ENCODE results near the gene KCNN3. TPM values are rescaled to one million over a fixed set of nuclear protein-coding genes. Genes with fewer than 3 reads are reported as not detected.

The KCNN3 gene
- total RNA-seq, 2 experiments from 2014 or later = 0.02 to 0.14 TPM

DNA sequence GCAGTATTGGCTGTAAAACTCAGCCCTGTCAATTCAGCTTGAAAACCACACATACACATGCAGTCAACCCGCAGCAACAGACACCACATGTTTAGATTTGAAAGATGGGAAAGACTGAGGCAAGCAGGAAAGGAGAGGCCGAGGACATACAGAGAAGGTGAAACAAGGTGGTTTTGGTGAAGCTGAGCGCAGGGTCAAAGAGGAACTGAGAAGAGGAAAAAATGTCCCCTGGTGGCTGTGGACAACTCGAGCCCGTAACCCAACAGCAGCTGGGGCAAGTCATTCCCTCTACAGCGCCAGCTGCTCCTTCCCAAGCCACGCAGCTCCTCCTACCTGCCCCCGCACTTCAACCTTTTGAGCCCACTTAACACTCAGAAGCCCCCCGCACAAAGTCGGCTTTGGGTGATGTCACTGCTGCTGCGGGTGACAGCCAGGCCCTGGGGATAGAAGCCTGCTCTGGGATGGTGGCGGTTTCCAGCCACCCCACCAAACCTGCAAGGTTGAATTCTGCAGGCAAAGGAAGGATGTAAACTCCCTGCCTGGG is 63.0 kb downstream of the KCNN3 start:
- Mint-ChIP-seq H3K36me3 (no peaks in the 10 kb centered on the region), H3K27me3 (peaks cover 16% of the 10 kb centered on the region), H3K9me3 (no peaks in the 10 kb centered on the region), H3K27ac (no peak overlapping the region), H3K4me1 (ENCODE audit: low read depth) (peaks cover 12% of the 10 kb centered on the region), H3K4me3 (no peak overlapping the region)
- ChIA-PET CTCF (no interaction called here), POLR2A (no interaction called here)
- intact Hi-C loops (cut with micrococcal nuclease) = no loop called here
- no peak for DNase-seq

DNA sequence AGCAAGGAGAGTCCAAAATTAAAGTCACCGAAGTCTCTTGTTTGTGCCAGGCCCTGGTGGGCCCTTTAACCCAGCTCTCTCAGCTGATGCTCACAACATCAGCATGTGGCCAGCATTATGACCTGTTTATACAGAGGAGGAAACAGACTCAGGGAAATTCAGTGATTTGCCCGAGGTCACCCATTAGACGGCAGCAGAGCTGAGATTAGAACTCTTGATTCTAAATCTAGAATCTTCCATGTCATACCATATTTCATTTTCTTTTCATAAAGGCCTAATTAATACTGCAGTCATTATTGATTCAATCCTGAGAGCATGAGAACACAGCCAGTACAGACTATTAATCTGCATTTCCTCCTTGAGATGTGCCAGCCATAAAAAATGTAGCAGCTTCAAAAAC is 63.7 kb downstream of the KCNN3 start:
- Mint-ChIP-seq H3K36me3 (no peaks in the 10 kb centered on the region), H3K27ac (no peak overlapping the region), H3K9me3 (no peaks in the 10 kb centered on the region), H3K27me3 (peaks cover 16% of the 10 kb centered on the region), H3K4me1 (ENCODE audit: low read depth) (peaks cover 12% of the 10 kb centered on the region), H3K4me3 (no peak overlapping the region)
- ChIA-PET CTCF (interaction anchor here (0.9 to 1.2 kb wide), 2 partner anchors 59 to 255 kb away, joined by 3 read pairs; no protein-coding TSS in a partner anchor), POLR2A (no interaction called here)
- intact Hi-C loops (cut with micrococcal nuclease) = no loop called here
- DNase-seq = no peak

DNA sequence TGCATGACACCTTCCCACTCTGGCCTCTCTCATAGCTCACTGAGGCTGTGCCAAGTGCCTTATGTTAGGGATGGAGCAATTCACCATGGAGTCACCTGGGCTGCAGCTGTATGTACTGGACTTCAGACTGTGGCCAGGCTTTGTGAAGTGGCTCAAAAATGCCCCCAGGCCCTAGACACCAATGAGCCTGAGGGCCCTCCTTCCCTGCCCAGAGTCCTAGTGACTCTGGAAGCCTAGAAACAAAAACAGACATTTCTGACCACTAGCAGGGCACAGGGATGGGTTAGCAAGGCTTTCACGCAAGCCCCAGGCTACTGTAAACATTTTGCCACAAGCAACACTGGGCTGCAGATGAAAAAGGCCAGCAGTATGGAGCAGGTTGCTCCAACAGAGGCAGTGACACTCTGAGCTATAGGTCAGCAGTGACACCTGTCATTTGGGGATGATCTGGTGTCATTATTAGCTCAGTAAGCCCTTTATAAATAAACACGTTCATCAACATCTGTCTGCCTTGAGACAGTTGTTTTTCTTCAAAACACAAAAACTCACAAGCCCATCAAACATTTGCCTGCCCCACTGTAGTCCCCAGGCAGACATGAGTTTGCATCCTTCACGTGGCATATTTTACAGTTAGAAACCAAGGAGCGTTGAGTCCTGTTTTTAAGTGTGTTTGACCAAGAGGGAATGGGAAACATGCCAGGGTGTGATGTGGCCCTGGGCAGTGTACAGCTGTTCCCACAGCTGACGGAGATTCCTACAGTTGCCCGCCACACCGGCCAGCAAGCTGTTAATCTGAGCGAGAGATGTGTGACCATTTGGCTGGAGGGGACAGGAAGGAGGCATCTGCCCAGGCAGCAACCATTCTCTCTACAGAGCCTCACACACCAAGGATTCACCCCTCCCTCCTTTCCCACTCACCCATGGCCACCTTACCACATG is 66.8 kb downstream of the KCNN3 start:
- no peak for DNase-seq
- Mint-ChIP-seq H3K9me3 (no peaks in the 10 kb centered on the region), H3K27me3 (peaks cover 16% of the 10 kb centered on the region), H3K4me3 (no peak overlapping the region), H3K36me3 (no peaks in the 10 kb centered on the region), H3K27ac (no peak overlapping the region), H3K4me1 (ENCODE audit: low read depth) (no peaks in the 10 kb centered on the region)
- CTCF ChIA-PET = no interaction called here
- intact Hi-C loops (cut with micrococcal nuclease) = no loop called here
- POLR2A ChIA-PET = no interaction called here

DNA sequence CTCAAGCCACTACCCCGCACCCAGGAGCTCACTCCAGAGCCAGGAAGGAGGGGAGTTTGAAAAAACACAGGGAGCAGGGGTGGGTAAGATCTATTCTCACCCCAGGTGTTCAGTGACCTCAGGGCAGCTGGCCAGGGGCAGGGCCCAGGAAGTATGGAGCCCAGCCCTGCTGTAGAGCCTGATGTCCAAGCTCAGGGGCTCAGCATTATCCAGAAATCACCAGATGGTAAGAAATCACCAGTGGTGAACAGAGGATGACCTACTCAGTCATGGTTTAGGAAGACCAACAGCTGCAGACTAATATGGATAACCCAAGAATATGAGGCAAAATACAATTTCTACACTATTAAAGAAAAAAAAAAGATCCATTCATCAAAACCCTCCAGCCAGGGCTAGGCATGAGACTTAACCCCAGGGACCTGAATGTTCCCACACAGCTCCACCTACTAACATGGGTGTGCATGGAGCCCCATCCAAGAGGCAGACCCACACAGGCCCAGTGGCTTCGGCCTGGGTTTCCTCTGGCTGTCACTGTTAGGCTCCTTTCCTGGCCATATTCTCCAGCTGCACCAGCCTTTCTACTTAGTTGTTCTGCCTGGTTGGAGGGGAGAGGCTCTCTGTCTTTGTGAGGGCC is 67.6 kb downstream of the KCNN3 start:
- Mint-ChIP-seq H3K9me3 (no peaks in the 10 kb centered on the region), H3K27ac (no peak overlapping the region), H3K27me3 (peaks cover 16% of the 10 kb centered on the region), H3K36me3 (no peaks in the 10 kb centered on the region), H3K4me3 (no peak overlapping the region), H3K4me1 (ENCODE audit: low read depth) (no peaks in the 10 kb centered on the region)
- DNase-seq = no peak
- intact Hi-C loops (cut with micrococcal nuclease) = no loop called here
- ChIA-PET POLR2A (no interaction called here), CTCF (no interaction called here)

DNA sequence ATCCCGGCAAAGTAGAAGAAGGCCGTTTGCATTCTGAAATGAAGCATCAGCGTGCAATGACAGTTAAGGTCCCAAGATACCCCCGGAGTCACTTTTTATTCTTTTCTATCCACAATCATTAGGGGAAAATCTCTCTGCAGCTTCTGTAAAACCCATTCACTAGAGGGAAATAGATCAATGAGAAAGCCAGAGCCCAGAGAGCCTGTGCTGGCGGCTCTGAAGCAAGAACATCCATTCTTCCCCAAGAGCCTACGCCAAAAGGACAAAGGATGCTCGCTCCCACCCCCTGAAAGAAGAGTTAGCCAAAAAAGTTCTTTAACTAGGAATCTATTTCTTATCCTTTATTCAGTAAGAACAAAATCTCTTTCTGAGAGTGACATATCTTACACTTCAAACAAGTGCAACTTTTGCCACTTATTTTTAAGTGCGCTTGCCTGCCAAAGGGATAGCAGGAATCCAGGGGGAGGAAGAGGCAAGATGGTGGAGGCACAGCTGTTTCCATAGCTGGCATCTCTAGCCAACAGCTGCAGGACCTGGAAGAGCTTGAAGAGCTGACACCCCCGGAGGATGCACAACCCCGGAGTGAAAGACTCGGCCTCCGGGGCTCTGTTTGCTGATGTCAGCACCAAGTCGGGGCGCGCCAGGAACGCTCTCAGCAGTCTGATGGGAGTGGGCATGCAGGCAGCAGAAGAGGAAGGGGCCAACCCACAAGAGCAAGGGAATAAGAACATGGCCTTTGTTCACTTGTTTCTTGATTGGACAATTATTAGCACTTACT is 68.7 kb downstream of the KCNN3 start:
- Mint-ChIP-seq H3K4me1 (ENCODE audit: low read depth) (no peaks in the 10 kb centered on the region), H3K27me3 (peaks cover 13% of the 10 kb centered on the region), H3K27ac (no peak overlapping the region), H3K4me3 (no peak overlapping the region), H3K36me3 (no peaks in the 10 kb centered on the region), H3K9me3 (no peaks in the 10 kb centered on the region)
- intact Hi-C loops (cut with micrococcal nuclease) = no loop called here
- DNase-seq = no peak
- ChIA-PET POLR2A (no interaction called here), CTCF (no interaction called here)

DNA sequence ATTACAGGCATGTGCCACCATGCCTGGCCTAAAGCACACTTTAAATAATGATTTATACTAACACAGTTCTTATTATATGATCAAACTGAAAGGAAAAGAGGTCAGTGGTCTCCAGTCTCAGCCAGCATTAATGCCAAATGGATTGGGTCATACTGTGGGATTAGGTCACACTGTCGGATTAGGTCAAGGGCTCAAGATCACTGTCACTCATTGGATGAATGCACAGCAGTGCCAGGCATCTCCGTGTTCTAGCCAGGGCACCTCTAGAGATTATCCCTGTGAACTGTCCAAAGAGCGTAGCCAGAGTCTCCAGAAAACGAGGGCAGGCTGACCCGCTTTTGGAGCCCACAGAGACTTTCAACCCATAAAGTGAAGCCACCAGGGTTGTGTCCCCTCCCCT is 70.9 kb downstream of the KCNN3 start:
- POLR2A ChIA-PET = no interaction called here
- no peaks in the 10 kb centered on the region for H3K4me1 Mint-ChIP-seq (ENCODE audit: low read depth)
- no peaks in the 10 kb centered on the region for H3K9me3 Mint-ChIP-seq
- DNase-seq = no peak
- intact Hi-C loops (cut with micrococcal nuclease) = no loop called here
- CTCF ChIA-PET = interaction anchor here (0.7 kb wide), 1 partner anchor 252 kb away, joined by 3 read pairs; no protein-coding TSS in a partner anchor
- peaks cover 5% of the 10 kb centered on the region for H3K27me3 Mint-ChIP-seq
- no peak overlapping the region for H3K4me3 Mint-ChIP-seq
- H3K36me3 Mint-ChIP-seq = no peaks in the 10 kb centered on the region
- no peak overlapping the region for H3K27ac Mint-ChIP-seq

DNA sequence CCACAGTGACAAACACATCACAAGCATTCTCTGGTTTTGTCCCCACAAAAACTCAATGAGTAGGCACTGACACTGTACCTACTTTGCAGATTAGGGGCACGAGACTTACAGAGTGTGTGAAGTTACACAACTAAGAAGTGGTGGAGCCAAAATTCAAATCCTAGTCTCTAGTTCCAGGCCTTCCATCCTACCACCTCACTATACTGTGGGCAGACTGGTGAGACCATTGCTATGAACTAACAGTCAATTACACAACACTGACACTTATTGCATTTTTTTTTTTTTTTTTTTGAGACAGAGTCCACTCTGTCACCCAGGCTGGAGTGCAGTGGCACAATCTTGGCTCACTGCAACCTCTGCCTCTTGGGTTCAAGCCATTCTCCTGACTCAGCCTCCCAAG is 71.4 kb downstream of the KCNN3 start:
- Mint-ChIP-seq H3K27me3 (peaks cover 3% of the 10 kb centered on the region), H3K4me3 (no peak overlapping the region), H3K9me3 (no peaks in the 10 kb centered on the region), H3K27ac (no peak overlapping the region), H3K36me3 (no peaks in the 10 kb centered on the region), H3K4me1 (ENCODE audit: low read depth) (no peaks in the 10 kb centered on the region)
- ChIA-PET POLR2A (no interaction called here), CTCF (interaction anchor here (0.7 kb wide), 1 partner anchor 253 kb away, joined by 3 read pairs; no protein-coding TSS in a partner anchor)
- DNase-seq = no peak
- intact Hi-C loops (cut with micrococcal nuclease) = no loop called here

DNA sequence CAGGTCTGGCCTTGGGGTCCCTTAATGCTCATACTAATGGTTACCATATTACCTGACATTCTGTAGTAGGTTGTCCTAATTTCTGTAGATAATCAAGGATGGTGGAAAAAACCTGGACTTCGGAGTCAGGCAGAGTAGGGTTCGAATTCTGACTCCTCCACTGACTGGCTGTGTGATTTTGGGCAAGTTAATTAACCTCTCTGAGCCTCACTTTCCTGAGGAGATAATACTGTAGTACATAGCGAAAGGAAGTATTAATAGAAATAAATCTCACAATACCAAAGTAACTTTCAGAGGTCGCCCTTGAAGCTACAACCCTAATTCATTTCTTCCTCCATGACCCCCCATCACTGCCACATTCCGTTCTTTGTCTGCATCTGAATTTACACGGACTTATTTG is 72.9 kb downstream of the KCNN3 start:
- no peak overlapping the region for H3K27ac Mint-ChIP-seq
- H3K9me3 Mint-ChIP-seq = no peaks in the 10 kb centered on the region
- no peak overlapping the region for H3K4me3 Mint-ChIP-seq
- peaks cover 3% of the 10 kb centered on the region for H3K27me3 Mint-ChIP-seq
- no peaks in the 10 kb centered on the region for H3K36me3 Mint-ChIP-seq
- peaks cover 8% of the 10 kb centered on the region for H3K4me1 Mint-ChIP-seq (ENCODE audit: low read depth)
- intact Hi-C loops (cut with micrococcal nuclease) = no loop called here
- ChIA-PET CTCF (no interaction called here), POLR2A (no interaction called here)
- no peak for DNase-seq

DNA sequence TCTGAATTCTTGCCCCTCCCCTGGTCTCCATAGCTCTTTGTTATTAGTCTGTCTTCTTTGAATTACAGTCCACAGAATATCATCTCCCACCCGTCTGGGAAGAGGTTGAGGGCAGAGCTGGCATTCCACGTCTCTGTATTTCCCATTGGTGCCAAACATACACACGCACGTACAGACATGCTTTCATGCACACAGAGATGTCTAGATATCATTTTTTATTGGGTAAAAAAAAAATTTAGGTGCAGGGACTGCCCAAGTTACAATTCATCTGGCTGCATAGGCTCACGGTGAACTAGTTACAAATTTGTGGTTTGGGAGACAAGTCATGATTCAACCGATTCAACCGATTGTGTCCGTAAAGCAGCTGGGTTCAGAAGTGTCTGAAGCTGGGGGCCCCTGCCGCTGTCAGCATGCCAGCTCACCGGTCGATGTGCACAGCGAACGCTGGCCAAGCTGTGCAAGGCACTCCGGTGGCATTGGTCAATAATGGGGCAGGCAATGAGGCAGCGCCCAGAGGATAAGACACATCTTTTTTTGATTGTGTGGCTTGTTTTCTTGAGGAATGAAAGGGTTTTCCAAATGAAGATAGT is 73.7 kb downstream of the KCNN3 start:
- H3K9me3 Mint-ChIP-seq = no peaks in the 10 kb centered on the region
- H3K4me1 Mint-ChIP-seq (ENCODE audit: low read depth) = peaks cover 16% of the 10 kb centered on the region
- ChIA-PET CTCF (no interaction called here), POLR2A (interaction anchor here (0.5 to 0.9 kb wide), 2 partner anchors 51 to 52 kb away, joined by 3 read pairs; no protein-coding TSS in a partner anchor)
- peaks cover 3% of the 10 kb centered on the region for H3K27me3 Mint-ChIP-seq
- DNase-seq = no peak
- H3K4me3 Mint-ChIP-seq = no peak overlapping the region
- H3K36me3 Mint-ChIP-seq = no peaks in the 10 kb centered on the region
- intact Hi-C loops (cut with micrococcal nuclease) = no loop called here
- no peak overlapping the region for H3K27ac Mint-ChIP-seq

DNA sequence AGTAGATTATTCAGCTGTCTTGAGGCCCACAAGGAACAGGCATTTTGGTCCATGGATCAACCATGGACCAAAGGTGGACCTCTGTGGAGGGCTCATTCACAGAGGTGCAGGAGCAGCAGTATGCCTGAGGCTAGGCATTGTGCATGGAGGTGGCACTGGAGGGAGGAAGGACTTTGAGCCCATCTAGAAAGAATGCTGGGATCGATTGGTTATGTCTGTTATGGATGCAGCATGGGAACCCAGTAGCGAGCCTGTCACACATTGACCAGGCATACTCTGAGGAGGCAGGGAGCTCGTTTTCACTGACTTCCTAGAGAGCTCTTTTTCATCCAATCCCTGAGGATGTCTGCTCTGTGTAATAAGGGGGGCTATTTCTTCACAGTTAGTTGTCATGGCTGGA is 75.5 kb downstream of the KCNN3 start:
- no peak overlapping the region for H3K4me3 Mint-ChIP-seq
- H3K9me3 Mint-ChIP-seq = no peaks in the 10 kb centered on the region
- no peak for DNase-seq
- ChIA-PET CTCF (interaction anchor here (1.0 kb wide), 1 partner anchor 9 kb away, joined by 3 read pairs; no protein-coding TSS in a partner anchor), POLR2A (no interaction called here)
- intact Hi-C loops (cut with micrococcal nuclease) = no loop called here
- H3K4me1 Mint-ChIP-seq (ENCODE audit: low read depth) = peaks cover 28% of the 10 kb centered on the region
- H3K27me3 Mint-ChIP-seq = peaks cover 3% of the 10 kb centered on the region
- H3K36me3 Mint-ChIP-seq = no peaks in the 10 kb centered on the region
- H3K27ac Mint-ChIP-seq = no peak overlapping the region

DNA sequence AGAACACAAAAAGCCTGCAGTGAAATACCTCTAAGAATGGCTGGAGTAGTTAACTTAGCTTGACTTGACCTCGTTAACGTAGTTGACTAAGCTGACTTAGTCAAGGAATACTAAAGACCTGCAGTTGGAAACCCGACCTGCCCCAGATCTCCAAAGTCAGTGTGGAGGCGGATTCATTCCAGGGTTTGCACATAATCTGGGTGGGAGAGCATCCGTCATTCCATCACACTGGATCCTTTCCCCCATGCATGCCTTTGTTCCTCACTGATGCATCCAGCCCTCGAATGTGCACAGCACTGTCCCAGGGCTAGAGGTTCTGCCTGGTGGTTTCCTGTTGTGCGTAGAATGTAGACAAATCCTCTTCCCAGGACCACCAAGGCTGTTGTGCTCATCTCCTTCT is 76.4 kb downstream of the KCNN3 start:
- Mint-ChIP-seq H3K4me1 (ENCODE audit: low read depth) (peaks cover 28% of the 10 kb centered on the region), H3K27me3 (peaks cover 3% of the 10 kb centered on the region), H3K27ac (no peak overlapping the region), H3K9me3 (no peaks in the 10 kb centered on the region), H3K36me3 (no peaks in the 10 kb centered on the region), H3K4me3 (no peak overlapping the region)
- POLR2A ChIA-PET = interaction anchor here (0.8 kb wide), 1 partner anchor 29 kb away, joined by 3 read pairs; no protein-coding TSS in a partner anchor
- CTCF ChIA-PET = no interaction called here
- DNase-seq = no peak
- intact Hi-C loops (cut with micrococcal nuclease) = no loop called here

DNA sequence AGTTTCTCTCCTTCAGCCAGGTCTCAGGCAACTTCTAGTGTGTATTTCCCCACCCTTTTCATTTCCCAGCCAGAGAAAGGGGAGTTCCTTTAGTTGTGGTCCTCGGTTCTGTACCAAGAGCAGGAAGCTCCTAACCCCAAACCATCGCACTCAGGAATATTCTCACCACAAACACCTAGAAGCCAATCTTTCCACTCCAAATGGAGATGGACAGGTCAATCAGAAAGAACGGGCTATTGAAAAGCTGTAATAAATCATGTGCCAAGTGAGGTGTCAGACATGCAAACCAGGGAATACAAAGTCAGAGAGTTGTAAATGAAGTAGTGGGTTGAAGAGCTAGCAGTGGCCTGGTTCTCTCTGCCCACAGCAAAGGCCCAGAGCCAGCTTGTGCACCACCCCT is 77.2 kb downstream of the KCNN3 start:
- no peak overlapping the region for H3K4me3 Mint-ChIP-seq
- CTCF ChIA-PET = interaction anchor here (0.5 to 0.6 kb wide), 2 partner anchors 52 to 373 kb away, joined by 3 to 4 read pairs; no protein-coding TSS in a partner anchor
- intact Hi-C loops (cut with micrococcal nuclease) = no loop called here

More for the DNA sequence above, 77.2 kb downstream of the KCNN3 start:
- POLR2A ChIA-PET = no interaction called here
- peaks cover 28% of the 10 kb centered on the region for H3K4me1 Mint-ChIP-seq (ENCODE audit: low read depth)
- H3K36me3 Mint-ChIP-seq = no peaks in the 10 kb centered on the region
- no peaks in the 10 kb centered on the region for H3K9me3 Mint-ChIP-seq
- peaks cover 3% of the 10 kb centered on the region for H3K27me3 Mint-ChIP-seq
- DNase-seq = no peak
- H3K27ac Mint-ChIP-seq = no peak overlapping the region

All from activated CD4-positive, alpha-beta memory T cell treated with anti-CD3 and anti-CD28 coated beads for 36 hours (primary cell).